Left lung (tissue), 10 donors: ENCODE measurements around the gene TMEM79. TPM values are rescaled to one million over a fixed set of nuclear protein-coding genes. Genes with fewer than 3 reads are reported as not detected.
"Not testable (repeated sequence)": the region's sequence is repeated elsewhere in the genome, so short reads cannot be mapped to it uniquely, and the experiment has no call there.

Experiments used
- ATAC-seq: fragments of 200-7000 bp; cut with Tn5 transposase; one replicate; pipeline ENCODE4 v1.9.1; 2020; ENCODE audit warnings: moderate library complexity
- DNase-seq, 4 donors: peaks; one replicate each; pipeline ENCODE4 v3.0.0-alpha.2; 2013 to 2020
- H3K27ac ChIP-seq, 2 donors: fragments of 200-600 bp; sonication (generic) in 1 of 2; one replicate each; pipeline versions ENCODE4 v1.5.0 to v1.8.0; 2020 to 2021
- H3K27me3 ChIP-seq, 2 donors: fragments of 200-600 bp; sonication (generic) in 1 of 2; one replicate each; pipeline versions ENCODE4 v1.5.0 to v1.8.0; 2020 to 2021
- H3K36me3 ChIP-seq, 2 donors: fragments of 200-600 bp; sonication (generic) in 1 of 2; one replicate each; pipeline versions ENCODE4 v1.5.0 to v1.8.0; 2020 to 2021
- H3K4me1 ChIP-seq, 2 donors: fragments of 200-600 bp; one replicate each; pipeline ENCODE4 v1.8.0; 2021
- H3K4me3 ChIP-seq, 2 donors: fragments of 200-600 bp; sonication (generic) in 1 of 2; one replicate each; pipeline versions ENCODE4 v1.5.0 to v1.8.0; 2020 to 2021; ENCODE audit warnings: mild to moderate bottlenecking in 1 of 2
- H3K9me3 ChIP-seq, 2 donors: fragments of 200-600 bp; sonication (generic) in 1 of 2; one replicate each; pipeline versions ENCODE4 v1.5.0 to v1.8.0; 2020 to 2021
- CTCF ChIP-seq, 2 donors: fragments of 200-600 bp; sonication (generic) in 1 of 2; IDR thresholded peaks; one replicate each; pipeline versions ENCODE4 v1.5.0 to v1.8.0; 2021; ENCODE audit warnings: antibody characterized with exemption in 2 of 2
- intact Hi-C, 2 donors: fragments of 100-400 bp; cut with DNase I; formaldehyde crosslinking; loops; one replicate each; pipeline versions ENCODE4 v1.11.2 to v1.14.2; 2022
- polyA plus RNA-seq, 6 donors: library from polyadenylated mRNA; unstranded; fragments of 120-200 nt; gene quantifications; one replicate each; pipeline ENCODE4 v1.2.1, GENCODE V29; 2013; ENCODE audit not compliant: insufficient read length in 6 of 6
- total RNA-seq, 2 donors: library from RNA; stranded (reverse); fragmentation: NEBNext Ultra II Directional; extraction: Animal tissue kit (Norgen Biotek cat#: 25700); gene quantifications; one replicate each; pipeline ENCODE4 v1.2.1, GENCODE V29; 2021
- donor health status: DM: no; HTN: yes; CAD: no.
- donor health status: DM: no; HTN: no; CAD: no.

TMEM79 gene
- total and polyA plus RNA-seq, 8 donors = 3.5 to 10.3 (median 8.7) TPM

GRCh38 chr1:156320560-156320959 is 36.4 kb downstream of the TMEM79 start:
- intact Hi-C loops = no loop called here
- H3K27ac ChIP-seq = no peak overlapping the region
- no peaks in the 10 kb centered on the region for H3K9me3 ChIP-seq
- H3K4me1 ChIP-seq = no peaks in the 10 kb centered on the region
- TF ChIP-seq CTCF (IDR thresholded peaks at IDR 0.05) = no peak
- no peaks in the 10 kb centered on the region for H3K27me3 ChIP-seq
- DNase-seq = no peak
- peaks cover 3 to 100% of the 10 kb centered on the region in 2 donors for H3K36me3 ChIP-seq
- no peak for ATAC-seq
- H3K4me3 ChIP-seq = no peak overlapping the region

GRCh38 chr1:156323179-156323578 is 39.1 kb downstream of the TMEM79 start:
- ATAC-seq, DNase-seq, H3K9me3 ChIP-seq, H3K27ac ChIP-seq, intact Hi-C loops, H3K27me3 ChIP-seq, H3K4me3 ChIP-seq, H3K4me1 ChIP-seq: not testable (repeated sequence)
- peaks cover 0 to 90% of the 10 kb centered on the region in 2 donors for H3K36me3 ChIP-seq

GRCh38 chr1:156336242-156336641 is 52.1 kb downstream of the TMEM79 start:
- ATAC-seq = no peak
- intact Hi-C loops = no loop called here
- no peaks in the 10 kb centered on the region for H3K9me3 ChIP-seq

GRCh38 chr1:156337052-156337887 is 53.1 kb downstream of the TMEM79 start:
- intact Hi-C loops = no loop called here
- no peaks in the 10 kb centered on the region for H3K9me3 ChIP-seq
- H3K27ac ChIP-seq = peak overlapping the region; percentile 86
- peaks cover 5 to 34% of the 10 kb centered on the region in 2 donors for H3K36me3 ChIP-seq
- H3K4me3 ChIP-seq = peak overlapping the region; percentile 78 to 92
- H3K27me3 ChIP-seq = no peaks in the 10 kb centered on the region
- no peak for TF ChIP-seq CTCF (IDR thresholded peaks at IDR 0.05)
- no peak for ATAC-seq
- peaks cover 12 to 20% of the 10 kb centered on the region in 2 donors for H3K4me1 ChIP-seq
- DNase-seq = no peak

More at GRCh38 chr1:156336242-156336641, 52.1 kb downstream of the TMEM79 start:
- H3K36me3 ChIP-seq = peaks cover 5 to 44% of the 10 kb centered on the region in 2 donors
- H3K4me1 ChIP-seq = peaks cover 12 to 20% of the 10 kb centered on the region in 2 donors
- no peak for DNase-seq
- H3K27ac ChIP-seq = no peak overlapping the region
- H3K4me3 ChIP-seq = peak overlapping the region in 1 of 2 donors; percentile 78
- H3K27me3 ChIP-seq = no peaks in the 10 kb centered on the region
- no peak for TF ChIP-seq CTCF (IDR thresholded peaks at IDR 0.05)

- intact Hi-C loops = no loop called here
- ATAC-seq (peak; percentile 2), DNase-seq (no peak)
- H3K4me1 ChIP-seq = peaks cover 12 to 20% of the 10 kb centered on the region in 2 donors
- peak overlapping the region; percentile 86 for H3K27ac ChIP-seq
- no peaks in the 10 kb centered on the region for H3K9me3 ChIP-seq
- no peaks in the 10 kb centered on the region for H3K27me3 ChIP-seq
- no peak for TF ChIP-seq CTCF (IDR thresholded peaks at IDR 0.05)
- peaks cover 1 to 28% of the 10 kb centered on the region in 2 donors for H3K36me3 ChIP-seq
- peak overlapping the region; percentile 78 to 92 for H3K4me3 ChIP-seq
Measured at GRCh38 chr1:156337888-156338179, 53.7 kb downstream of the TMEM79 start.
